HepG2 (cell line): Measurements from ENCODE around the gene HAGHL. TPM values are rescaled to one million over a fixed set of nuclear protein-coding genes. Genes with fewer than 3 reads are reported as not detected.

ENCODE experiments used
- BATF2 ChIP-seq: sonication (generic); formaldehyde crosslinking; IDR thresholded peaks from 2 replicates; pipeline ENCODE4 v1.8.0; 2022; ENCODE audit warnings: mild to moderate bottlenecking, missing genetic modification reagents, moderate library complexity
- DBP ChIP-seq: sonication (generic); formaldehyde crosslinking; IDR thresholded peaks from 2 replicates; pipeline ENCODE4 v1.4.0; 2020; ENCODE audit warnings: missing genetic modification reagents; ENCODE audit errors: not compliant biosample characterization
- JUN ChIP-seq: sonication (generic); formaldehyde crosslinking; IDR thresholded peaks from 2 replicates; pipeline ENCODE4 v1.4.0; 2020; ENCODE audit warnings: mild to moderate bottlenecking, missing genetic modification reagents
- MED1 ChIP-seq: sonication (generic); formaldehyde crosslinking; IDR thresholded peaks from 2 replicates; pipeline ENCODE4 v1.4.0; 2020; ENCODE audit warnings: missing genetic modification reagents
- NCOA1 ChIP-seq: sonication (generic); formaldehyde crosslinking; IDR thresholded peaks from 2 replicates; pipeline ENCODE4 v1.9.0; 2021; ENCODE audit warnings: missing genetic modification reagents
- NR2F6 ChIP-seq, 2 experiments: IDR thresholded peaks; 2 replicates each; pipeline ENCODE4 v1.6.1; 2016; ENCODE audit warnings: antibody characterized with exemption in 1 of 2, mild to moderate bottlenecking in 1 of 2
- POGZ ChIP-seq: sonication (generic); formaldehyde crosslinking; IDR thresholded peaks from 2 replicates; pipeline ENCODE4 v1.4.0; 2020; ENCODE audit warnings: mild to moderate bottlenecking, missing genetic modification reagents
- RBFOX2 ChIP-seq: fragments of 200-400 bp; formaldehyde crosslinking; IDR thresholded peaks from 2 replicates; pipeline ENCODE4 v1.6.1; 2017; ENCODE audit warnings: low read depth, mild to moderate bottlenecking, low read length
- RELA ChIP-seq: sonication (generic); formaldehyde crosslinking; IDR thresholded peaks from 2 replicates; pipeline ENCODE4 v1.4.0; 2020; ENCODE audit warnings: missing genetic modification reagents
- RXRB ChIP-seq: IDR thresholded peaks from 2 replicates; pipeline ENCODE4 v1.6.1; 2016; ENCODE audit warnings: borderline replicate concordance, missing genetic modification reagents, missing compliant biosample characterization
- ZBTB20 ChIP-seq: sonication (generic); formaldehyde crosslinking; IDR thresholded peaks from 2 replicates; pipeline ENCODE4 v1.8.1; 2023; ENCODE audit warnings: missing genetic modification reagents, low read depth, mild to moderate bottlenecking, borderline replicate concordance
- ZFP36L1 ChIP-seq: sonication (generic); formaldehyde crosslinking; IDR thresholded peaks from 2 replicates; pipeline ENCODE4 v1.8.0; 2022; ENCODE audit warnings: mild to moderate bottlenecking, missing genetic modification reagents, moderate library complexity
- ZFP82 ChIP-seq: sonication (generic); formaldehyde crosslinking; IDR thresholded peaks from 2 replicates; pipeline ENCODE4 v1.5.1; 2020; ENCODE audit warnings: mild to moderate bottlenecking, missing genetic modification reagents, borderline replicate concordance
- ZNF138 ChIP-seq: sonication (generic); formaldehyde crosslinking; IDR thresholded peaks from 2 replicates; pipeline ENCODE4 v1.5.0; 2020; ENCODE audit warnings: mild to moderate bottlenecking, low read depth, missing genetic modification reagents
- ZNF225 ChIP-seq: sonication (generic); formaldehyde crosslinking; IDR thresholded peaks from 2 replicates; pipeline ENCODE4 v1.4.0; 2020; ENCODE audit warnings: mild to moderate bottlenecking, missing genetic modification reagents
- ZNF660 ChIP-seq: sonication (generic); formaldehyde crosslinking; IDR thresholded peaks from 2 replicates; pipeline ENCODE4 v1.5.1; 2020; ENCODE audit warnings: mild to moderate bottlenecking, low read depth, missing genetic modification reagents, borderline replicate concordance
- ZNF709 ChIP-seq: sonication (generic); formaldehyde crosslinking; IDR thresholded peaks from 2 replicates; pipeline ENCODE4 v1.5.0; 2020; ENCODE audit warnings: mild to moderate bottlenecking, missing genetic modification reagents
- ZNF839 ChIP-seq: sonication (generic); formaldehyde crosslinking; IDR thresholded peaks from 2 replicates; pipeline ENCODE4 v1.4.0; 2020; ENCODE audit warnings: missing genetic modification reagents, mild to moderate bottlenecking, borderline replicate concordance
- polyA plus RNA-seq, 8 experiments: library from polyadenylated mRNA; depleted of rRNA in 3 of 8; stranded (reverse) in 7 of 8; unstranded in 1 of 8; fragments of >200 nt; fragmentation: Illumina TruSeq in 4 of 8; extraction: Trizol in 4 of 8; gene quantifications; 2 replicates each; pipeline versions ENCODE4 v1.2.1 to v1.2.3, GENCODE V29; 2011 to 2016; ENCODE audit warnings: low read depth in 4 of 8, missing spikeins in 1 of 8, mixed read lengths in 1 of 8; ENCODE audit not compliant: insufficient read depth in 1 of 8
- total RNA-seq, 5 experiments: library from RNA; depleted of rRNA; stranded (reverse); fragments of >200 nt; fragmentation: Illumina TruSeq; extraction: Trizol; gene quantifications; 2 replicates each; pipeline ENCODE4 v1.2.3, GENCODE V29; 2016; ENCODE audit warnings: low read depth in 1 of 5
- TF ChIP-seq, protein P1 (sequence below): IDR thresholded peaks from 2 replicates; pipeline ENCODE4 v1.6.1; 2016
- TF ChIP-seq, protein P2 (sequence below): sonication (generic); formaldehyde crosslinking; IDR thresholded peaks from 2 replicates; pipeline ENCODE4 v1.4.0; 2020; ENCODE audit warnings: missing genetic modification reagents
- TF ChIP-seq, protein P3 (sequence below): sonication (generic); formaldehyde crosslinking; IDR thresholded peaks from 2 replicates; pipeline ENCODE4 v1.8.1; 2023; ENCODE audit warnings: missing genetic modification reagents, mild to moderate bottlenecking, borderline replicate concordance

HAGHL gene
- total and polyA plus RNA-seq, 2 of the 13 experiments (the other 11 are each of a cell fraction or from before 2014, with no cell fraction given), result 3.4 to 8.4 TPM

GRCh38 chr16:695355-696089 lies 31.4 kb upstream of the HAGHL start (continued):
- TF ChIP-seq, protein P1, sequence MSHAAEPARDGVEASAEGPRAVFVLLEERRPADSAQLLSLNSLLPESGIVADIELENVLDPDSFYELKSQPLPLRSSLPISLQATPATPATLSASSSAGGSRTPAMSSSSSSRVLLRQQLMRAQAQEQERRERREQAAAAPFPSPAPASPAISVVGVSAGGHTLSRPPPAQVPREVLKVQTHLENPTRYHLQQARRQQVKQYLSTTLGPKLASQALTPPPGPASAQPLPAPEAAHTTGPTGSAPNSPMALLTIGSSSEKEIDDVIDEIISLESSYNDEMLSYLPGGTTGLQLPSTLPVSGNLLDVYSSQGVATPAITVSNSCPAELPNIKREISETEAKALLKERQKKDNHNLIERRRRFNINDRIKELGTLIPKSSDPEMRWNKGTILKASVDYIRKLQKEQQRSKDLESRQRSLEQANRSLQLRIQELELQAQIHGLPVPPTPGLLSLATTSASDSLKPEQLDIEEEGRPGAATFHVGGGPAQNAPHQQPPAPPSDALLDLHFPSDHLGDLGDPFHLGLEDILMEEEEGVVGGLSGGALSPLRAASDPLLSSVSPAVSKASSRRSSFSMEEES, result peak; percentile 52; the same call in 1 of the 2 replicates
- TF ChIP-seq ZNF709 (CRISPR knock-in tag) (peak; percentile 54; the same call in 1 of the 2 replicates), ZNF138 (CRISPR knock-in tag) (0 out of 2 replicates have a peak, but pooled peaks have one; percentile 58), ZFP36L1 (CRISPR knock-in tag) (peak; percentile 76; the same call in 1 of the 2 replicates), POGZ (CRISPR knock-in tag) (no peak), NCOA1 (CRISPR knock-in tag) (peak; percentile 35; the same call in 1 of the 2 replicates), ZFP82 (CRISPR knock-in tag) (no peak), BATF2 (CRISPR knock-in tag) (peak; percentile 87), NR2F6 (IDR thresholded peaks at IDR 0.05) (no peak), NR2F6 (CRISPR knock-in tag; IDR thresholded peaks at IDR 0.05) (peak; percentile 36; the same call in 1 of the 2 replicates), DBP (CRISPR knock-in tag) (peak; percentile 54), JUN (CRISPR knock-in tag) (0 out of 2 replicates have a peak, but pooled peaks have one; percentile 36), ZNF660 (CRISPR knock-in tag) (0 out of 2 replicates have a peak, but pooled peaks have one; percentile 65), MED1 (CRISPR knock-in tag) (0 out of 2 replicates have a peak, but pooled peaks have one; percentile 28), RELA (CRISPR knock-in tag) (no peak), RXRB (CRISPR knock-in tag) (0 out of 2 replicates have a peak, but pooled peaks have one; percentile 12), RBFOX2 (peak; percentile 63; the same call in 1 of the 2 replicates), ZNF225 (CRISPR knock-in tag) (peak; percentile 60; the same call in 1 of the 2 replicates), ZNF839 (0 out of 2 replicates have a peak, but pooled peaks have one; percentile 80), ZBTB20 (CRISPR knock-in tag) (0 out of 2 replicates have a peak, but pooled peaks have one; percentile 19)
- TF ChIP-seq, protein P2, sequence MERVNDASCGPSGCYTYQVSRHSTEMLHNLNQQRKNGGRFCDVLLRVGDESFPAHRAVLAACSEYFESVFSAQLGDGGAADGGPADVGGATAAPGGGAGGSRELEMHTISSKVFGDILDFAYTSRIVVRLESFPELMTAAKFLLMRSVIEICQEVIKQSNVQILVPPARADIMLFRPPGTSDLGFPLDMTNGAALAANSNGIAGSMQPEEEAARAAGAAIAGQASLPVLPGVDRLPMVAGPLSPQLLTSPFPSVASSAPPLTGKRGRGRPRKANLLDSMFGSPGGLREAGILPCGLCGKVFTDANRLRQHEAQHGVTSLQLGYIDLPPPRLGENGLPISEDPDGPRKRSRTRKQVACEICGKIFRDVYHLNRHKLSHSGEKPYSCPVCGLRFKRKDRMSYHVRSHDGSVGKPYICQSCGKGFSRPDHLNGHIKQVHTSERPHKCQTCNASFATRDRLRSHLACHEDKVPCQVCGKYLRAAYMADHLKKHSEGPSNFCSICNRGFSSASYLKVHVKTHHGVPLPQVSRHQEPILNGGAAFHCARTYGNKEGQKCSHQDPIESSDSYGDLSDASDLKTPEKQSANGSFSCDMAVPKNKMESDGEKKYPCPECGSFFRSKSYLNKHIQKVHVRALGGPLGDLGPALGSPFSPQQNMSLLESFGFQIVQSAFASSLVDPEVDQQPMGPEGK (CRISPR knock-in tag), result peak; percentile 30; the same call in 1 of the 2 replicates
- TF ChIP-seq, protein P3, sequence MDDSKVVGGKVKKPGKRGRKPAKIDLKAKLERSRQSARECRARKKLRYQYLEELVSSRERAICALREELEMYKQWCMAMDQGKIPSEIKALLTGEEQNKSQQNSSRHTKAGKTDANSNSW (CRISPR knock-in tag), result no peak
